Measurements from ENCODE around the gene CERS1. TPM values are rescaled to one million over a fixed set of nuclear protein-coding genes. Genes with fewer than 3 reads are reported as not detected.

The CERS1 gene
- total RNA-seq, 2 experiments from 2014 or later = not detected

DNA sequence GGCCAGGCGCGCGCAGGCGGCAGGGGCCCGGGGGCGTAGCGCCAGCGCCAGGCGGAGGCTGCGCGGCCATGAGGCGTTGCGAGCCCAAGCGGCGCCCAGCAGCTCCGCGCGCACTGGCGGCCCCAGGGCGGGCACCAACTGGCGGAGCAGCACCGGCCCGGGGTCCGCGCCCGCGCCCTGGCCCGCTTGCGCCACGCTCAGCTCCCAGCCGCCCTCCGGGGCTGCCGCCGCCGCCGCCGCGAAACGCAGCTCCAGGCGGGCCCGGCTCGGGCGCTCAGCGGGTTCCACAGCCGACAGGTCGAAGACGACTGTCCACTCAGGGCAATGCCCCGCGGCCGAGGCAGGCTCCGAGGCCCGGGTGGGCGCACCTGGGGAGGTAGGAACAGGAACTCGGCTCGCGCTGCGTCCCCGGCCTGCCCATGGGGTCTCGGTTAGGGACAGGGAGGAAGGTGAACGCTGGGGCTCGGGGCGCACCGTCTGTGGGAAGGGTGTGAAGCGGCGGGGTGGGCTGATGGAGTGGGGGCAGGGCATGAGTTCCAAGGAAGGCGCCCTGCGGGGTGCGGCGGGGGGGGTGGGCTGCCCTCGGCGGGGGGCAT, 26.8 kb downstream of the CERS1 start:
- DNase-seq (peak in 1 of 14 experiments; percentile 31), ATAC-seq (ENCODE audit: poor library complexity) (no peak)
- Histone ChIP-seq H3K9me3 (ENCODE audit: control insufficient read depth in 1 of 2, insufficient read depth in 1 of 2, low read length in 2 of 2) (no peaks in the 10 kb centered on the region), H3K4me1 (ENCODE audit: insufficient read depth, low read length) (peaks cover 17% of the 10 kb centered on the region), H3K36me3 (ENCODE audit: insufficient read depth, low read length) (peaks cover 42% of the 10 kb centered on the region), H3K4me3 (ENCODE audit: low read length) (no peak overlapping the region), H3K27ac (ENCODE audit: low read depth in 1 of 2, low read length in 2 of 2) (no peak overlapping the region), H3K27me3 (ENCODE audit: control insufficient read depth in 1 of 2, insufficient read depth in 2 of 2, low read length in 2 of 2) (peaks cover 5 to 7% of the 10 kb centered on the region in 2 experiments)
- H3K36me3 Mint-ChIP-seq (ENCODE audit: low read depth) = peaks cover 40% of the 10 kb centered on the region
- H3K4me1 Mint-ChIP-seq (ENCODE audit: low read depth) = peaks cover 17% of the 10 kb centered on the region
- intact Hi-C loops (cut with DNase I, micrococcal nuclease) = loop anchor here in 1 of 2 experiments (5.0 kb wide), 3 partner anchors 277 to 417 kb away; no protein-coding TSS in a partner anchor
- TF ChIP-seq, protein P1, sequence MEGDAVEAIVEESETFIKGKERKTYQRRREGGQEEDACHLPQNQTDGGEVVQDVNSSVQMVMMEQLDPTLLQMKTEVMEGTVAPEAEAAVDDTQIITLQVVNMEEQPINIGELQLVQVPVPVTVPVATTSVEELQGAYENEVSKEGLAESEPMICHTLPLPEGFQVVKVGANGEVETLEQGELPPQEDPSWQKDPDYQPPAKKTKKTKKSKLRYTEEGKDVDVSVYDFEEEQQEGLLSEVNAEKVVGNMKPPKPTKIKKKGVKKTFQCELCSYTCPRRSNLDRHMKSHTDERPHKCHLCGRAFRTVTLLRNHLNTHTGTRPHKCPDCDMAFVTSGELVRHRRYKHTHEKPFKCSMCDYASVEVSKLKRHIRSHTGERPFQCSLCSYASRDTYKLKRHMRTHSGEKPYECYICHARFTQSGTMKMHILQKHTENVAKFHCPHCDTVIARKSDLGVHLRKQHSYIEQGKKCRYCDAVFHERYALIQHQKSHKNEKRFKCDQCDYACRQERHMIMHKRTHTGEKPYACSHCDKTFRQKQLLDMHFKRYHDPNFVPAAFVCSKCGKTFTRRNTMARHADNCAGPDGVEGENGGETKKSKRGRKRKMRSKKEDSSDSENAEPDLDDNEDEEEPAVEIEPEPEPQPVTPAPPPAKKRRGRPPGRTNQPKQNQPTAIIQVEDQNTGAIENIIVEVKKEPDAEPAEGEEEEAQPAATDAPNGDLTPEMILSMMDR (IDR thresholded peaks at IDR 0.05) = no peak
- ChIA-PET POLR2A (no interaction called here), CTCF (no interaction called here)
- H3K27ac Mint-ChIP-seq = no peak overlapping the region
- H3K27me3 Mint-ChIP-seq = peaks cover 12% of the 10 kb centered on the region
- H3K9me3 Mint-ChIP-seq = no peaks in the 10 kb centered on the region
- no peak overlapping the region for H3K4me3 Mint-ChIP-seq

- Histone ChIP-seq H3K4me1 (ENCODE audit: insufficient read depth, low read length) (peaks cover 17% of the 10 kb centered on the region), H3K27ac (ENCODE audit: low read depth in 1 of 2, low read length in 2 of 2) (no peak overlapping the region), H3K36me3 (ENCODE audit: insufficient read depth, low read length) (peaks cover 48% of the 10 kb centered on the region), H3K27me3 (ENCODE audit: control insufficient read depth in 1 of 2, insufficient read depth in 2 of 2, low read length in 2 of 2) (peaks cover 5 to 7% of the 10 kb centered on the region in 2 experiments), H3K9me3 (ENCODE audit: control insufficient read depth in 1 of 2, insufficient read depth in 1 of 2, low read length in 2 of 2) (no peaks in the 10 kb centered on the region), H3K4me3 (ENCODE audit: low read length) (no peak overlapping the region)
- H3K36me3 Mint-ChIP-seq (ENCODE audit: low read depth) = peaks cover 46% of the 10 kb centered on the region
- CTCF ChIA-PET = no interaction called here
- H3K27me3 Mint-ChIP-seq = peaks cover 12% of the 10 kb centered on the region
- no peaks in the 10 kb centered on the region for H3K9me3 Mint-ChIP-seq
- ATAC-seq (ENCODE audit: poor library complexity) (no peak), DNase-seq (peak in 1 of 14 experiments; percentile 31)
- peaks cover 17% of the 10 kb centered on the region for H3K4me1 Mint-ChIP-seq (ENCODE audit: low read depth)
- H3K27ac Mint-ChIP-seq = no peak overlapping the region
- no peak overlapping the region for H3K4me3 Mint-ChIP-seq
- intact Hi-C loops (cut with DNase I, micrococcal nuclease) = loop anchor here in 1 of 2 experiments (5.0 kb wide), 3 partner anchors 276 to 416 kb away; no protein-coding TSS in a partner anchor
- TF ChIP-seq, protein P1 (IDR thresholded peaks at IDR 0.05) = no peak
- POLR2A ChIA-PET = no interaction called here
Measured at GRCh38 chr19:18868380-18869022, 27.5 kb downstream of the CERS1 start.

- Mint-ChIP-seq H3K27me3 (peaks cover 12% of the 10 kb centered on the region), H3K27ac (no peak overlapping the region), H3K4me3 (no peak overlapping the region), H3K4me1 (ENCODE audit: low read depth) (peaks cover 17% of the 10 kb centered on the region), H3K9me3 (no peaks in the 10 kb centered on the region), H3K36me3 (ENCODE audit: low read depth) (peaks cover 52% of the 10 kb centered on the region)
- Histone ChIP-seq H3K36me3 (ENCODE audit: insufficient read depth, low read length) (peaks cover 56% of the 10 kb centered on the region), H3K4me3 (ENCODE audit: low read length) (no peak overlapping the region), H3K27me3 (ENCODE audit: control insufficient read depth in 1 of 2, insufficient read depth in 2 of 2, low read length in 2 of 2) (peaks cover 5 to 7% of the 10 kb centered on the region in 2 experiments), H3K27ac (ENCODE audit: low read depth in 1 of 2, low read length in 2 of 2) (no peak overlapping the region), H3K9me3 (ENCODE audit: control insufficient read depth in 1 of 2, insufficient read depth in 1 of 2, low read length in 2 of 2) (no peaks in the 10 kb centered on the region), H3K4me1 (ENCODE audit: insufficient read depth, low read length) (peaks cover 17% of the 10 kb centered on the region)
- CTCF ChIA-PET = no interaction called here
- DNase-seq (peak in 1 of 14 experiments; percentile 19), ATAC-seq (ENCODE audit: poor library complexity) (no peak)
- POLR2A ChIA-PET = no interaction called here
- TF ChIP-seq, protein P1 (IDR thresholded peaks at IDR 0.05) = no peak
- intact Hi-C loops (cut with DNase I, micrococcal nuclease) = loop anchor here in 1 of 2 experiments (5.0 kb wide), 3 partner anchors 275 to 415 kb away; no protein-coding TSS in a partner anchor
Measured at GRCh38 chr19:18867751-18868150, 28.2 kb downstream of the CERS1 start.

All from CD4-positive, alpha-beta T cell (primary cell).